WTC11 (cell line): ENCODE data around the gene OR12D1. TPM values are rescaled to one million over a fixed set of nuclear protein-coding genes. Genes with fewer than 3 reads are reported as not detected.
A peak's percentile ranks its signal among the peaks of the same experiment; 100 is the strongest.

Source experiments
- ATAC-seq: fragments of 200-7000 bp; cut with Tn5 transposase; 2 replicates; pipeline ENCODE4 v1.10.0; 2021; ENCODE audit warnings: mild to moderate bottlenecking, moderate library complexity
- Bru-seq: library from RNA; stranded (reverse); fragments of 400-500 nt; gene quantifications from one replicate; lab custom pipeline; 2021; lab: Mats Ljungman, UMichigan
- CTCF ChIA-PET: fragments of 300-600 bp; sonication (Branson Sonifier 250); formaldehyde crosslinking; loops from one replicate; lab custom pipeline; 2021; ENCODE audit warnings: antibody characterized with exemption; lab: Charles Lee
- POLR2A ChIA-PET: fragments of 350-600 bp; sonication (Branson Sonifier 250); formaldehyde crosslinking; loops from one replicate; lab custom pipeline; 2021; ENCODE audit warnings: antibody characterized with exemption; lab: Charles Lee
- DNase-seq: peaks from one replicate; pipeline ENCODE4 v3.0.0; 2021; ENCODE audit warnings: low spot score
- H3K27ac Mint-ChIP-seq: 2 replicates; pipeline ENCODE4 v1.8.0; 2021; ENCODE audit warnings: mixed read lengths
- H3K27me3 Mint-ChIP-seq: 2 replicates; pipeline ENCODE4 v1.8.0; 2021; ENCODE audit warnings: low read depth, mild to moderate bottlenecking, moderate library complexity, mixed read lengths
- H3K36me3 Mint-ChIP-seq: 2 replicates; pipeline ENCODE4 v1.8.0; 2021; ENCODE audit warnings: mixed read lengths
- H3K4me1 Mint-ChIP-seq: 2 replicates; pipeline ENCODE4 v1.8.0; 2022; ENCODE audit warnings: mixed read lengths
- H3K4me3 Mint-ChIP-seq: 2 replicates; pipeline ENCODE4 v1.8.0; 2021; ENCODE audit warnings: mild to moderate bottlenecking, moderate library complexity, mixed read lengths
- H3K9me3 Mint-ChIP-seq: 2 replicates; pipeline ENCODE4 v1.8.0; 2021; ENCODE audit warnings: mixed read lengths
- FOXK1 ChIP-seq: sonication (generic); formaldehyde crosslinking; IDR thresholded peaks from 2 replicates; pipeline ENCODE4 v1.8.0; 2022; ENCODE audit warnings: mild to moderate bottlenecking, moderate library complexity, missing genetic modification reagents
- JUN ChIP-seq: sonication (generic); formaldehyde crosslinking; IDR thresholded peaks from 2 replicates; pipeline ENCODE4 v1.8.0; 2023; ENCODE audit warnings: mild to moderate bottlenecking, missing genetic modification reagents
- KAT7 ChIP-seq: sonication (generic); formaldehyde crosslinking; IDR thresholded peaks from 2 replicates; pipeline ENCODE4 v1.8.1; 2023; ENCODE audit warnings: missing genetic modification reagents, mild to moderate bottlenecking, borderline replicate concordance
- MXD4 ChIP-seq: fragments of 250-450 bp; sonication (Bioruptor Pico); IDR thresholded peaks from 2 replicates; pipeline ENCODE4 v1.8.0; 2021; ENCODE audit warnings: mild to moderate bottlenecking, moderate library complexity, borderline replicate concordance
- MYBL2 ChIP-seq: sonication (generic); formaldehyde crosslinking; IDR thresholded peaks from 2 replicates; pipeline ENCODE4 v1.8.1; 2023; ENCODE audit warnings: mild to moderate bottlenecking, moderate library complexity, missing genetic modification reagents
- NFE2L1 ChIP-seq: sonication (generic); formaldehyde crosslinking; IDR thresholded peaks from 2 replicates; pipeline ENCODE4 v1.8.1; 2023; ENCODE audit warnings: missing genetic modification reagents
- NR2C2 ChIP-seq: sonication (generic); formaldehyde crosslinking; IDR thresholded peaks from 2 replicates; pipeline ENCODE4 v1.8.0; 2022; ENCODE audit warnings: mild to moderate bottlenecking, missing genetic modification reagents
- SMAD3 ChIP-seq: sonication (generic); formaldehyde crosslinking; IDR thresholded peaks from 2 replicates; pipeline ENCODE4 v1.8.0; 2022; ENCODE audit warnings: missing genetic modification reagents, mild to moderate bottlenecking, borderline replicate concordance
- SP1 ChIP-seq: sonication (generic); formaldehyde crosslinking; conservative IDR thresholded peaks from 2 replicates; pipeline ENCODE4 v1.8.1; 2022; ENCODE audit warnings: missing genetic modification reagents
- ZBTB21 ChIP-seq: sonication (generic); formaldehyde crosslinking; IDR thresholded peaks from 2 replicates; pipeline ENCODE4 v1.8.1; 2023; ENCODE audit warnings: mild to moderate bottlenecking, missing genetic modification reagents, borderline replicate concordance
- ZNF416 ChIP-seq: fragments of 250-450 bp; sonication (Bioruptor Pico); IDR thresholded peaks from 2 replicates; pipeline ENCODE4 v1.9.0; 2021; ENCODE audit warnings: mild to moderate bottlenecking, inconsistent platforms
- long read RNA-seq, 3 experiments: library from RNA in 1 of 3; library from capped mRNA in 1 of 3; library from polyadenylated mRNA in 1 of 3; unstranded in 2 of 3; stranded (forward) in 1 of 3; transcript quantifications; one replicate each; pipeline ENCODE4 v2.0.0, GENCODE V29; 2021
- total RNA-seq: library from RNA; stranded (reverse); gene quantifications from 3 replicates; pipeline ENCODE4 v1.2.3, GENCODE V29; 2021
- TF ChIP-seq, protein P1 (sequence below): sonication (generic); formaldehyde crosslinking; IDR thresholded peaks from 2 replicates; pipeline ENCODE4 v1.8.1; 2022; ENCODE audit warnings: missing genetic modification reagents, borderline replicate concordance
- TF ChIP-seq, protein P2 (sequence below): fragments of 250-450 bp; sonication (Bioruptor Pico); IDR thresholded peaks from 2 replicates; pipeline ENCODE4 v1.9.0; 2021; ENCODE audit warnings: moderate library complexity, mild to moderate bottlenecking, inconsistent platforms, borderline replicate concordance
- TF ChIP-seq, protein P3 (sequence below): sonication (generic); formaldehyde crosslinking; IDR thresholded peaks from 2 replicates; pipeline ENCODE4 v1.8.1; 2023; ENCODE audit warnings: mild to moderate bottlenecking, missing genetic modification reagents
- TF ChIP-seq, protein P4 (sequence below): fragments of 250-450 bp; sonication (Bioruptor Pico); IDR thresholded peaks from 2 replicates; pipeline ENCODE4 v1.9.0; 2021; ENCODE audit warnings: mild to moderate bottlenecking
- TF ChIP-seq, protein P5 (sequence below): sonication (generic); formaldehyde crosslinking; IDR thresholded peaks from 2 replicates; pipeline ENCODE4 v1.8.1; 2023; ENCODE audit warnings: mild to moderate bottlenecking, missing genetic modification reagents, moderate library complexity
- TF ChIP-seq, protein P6 (sequence below): fragments of 250-450 bp; sonication (Bioruptor Pico); conservative IDR thresholded peaks from 2 replicates; pipeline ENCODE4 v1.9.0; 2021; ENCODE audit warnings: mild to moderate bottlenecking
- TF ChIP-seq, protein P7 (sequence below): sonication (generic); formaldehyde crosslinking; IDR thresholded peaks from 2 replicates; pipeline ENCODE4 v1.8.1; 2022; ENCODE audit warnings: low read depth, missing genetic modification reagents, borderline replicate concordance
- TF ChIP-seq, protein P8 (sequence below): sonication (generic); formaldehyde crosslinking; IDR thresholded peaks from 2 replicates; pipeline ENCODE4 v1.8.1; 2023; ENCODE audit warnings: mild to moderate bottlenecking, missing genetic modification reagents, borderline replicate concordance

OR12D1 gene
- total RNA-seq (not detected in 3 replicates), Bru-seq, nascent RNA (percentile 5 among the genes with signal in this experiment)
- long read RNA-seq, experiment 1 = 0 reads
- long read RNA-seq, experiment 2 = 0 reads
- long read RNA-seq, experiment 3 = 0 reads

DNA sequence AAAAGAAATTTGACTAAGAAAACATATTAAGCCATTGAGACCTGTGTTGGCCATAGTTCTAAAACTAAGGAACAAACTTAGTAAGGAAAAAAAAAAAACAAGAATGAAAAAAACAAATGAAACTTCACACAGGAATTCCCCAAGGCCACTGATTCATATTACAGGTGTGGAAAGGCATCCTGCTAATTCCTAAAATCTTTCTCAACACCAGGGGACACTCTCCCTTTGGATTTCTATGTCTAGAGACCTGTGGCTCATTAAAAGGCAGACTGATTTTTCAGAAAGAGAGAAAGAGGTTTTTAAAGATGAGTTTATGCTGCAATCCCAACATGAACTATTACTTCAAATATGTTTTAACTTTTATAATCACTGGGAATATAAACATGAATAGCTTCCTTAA, at the start of gene OR12D1:
Gene OR12D1 (plus strand): TSS at position 341 of the 400 bp plus-strand sequence.
- peak; percentile 65; the same call in 1 of the 2 replicates for ATAC-seq
- H3K9me3 Mint-ChIP-seq = peaks cover 26% of the 10 kb centered on the region
- ChIA-PET POLR2A (no interaction called here), CTCF (interaction anchor here (0.7 to 2.8 kb wide), 2 partner anchors 175 to 265 kb away, joined by 3 to 13 read pairs; no protein-coding TSS in a partner anchor)
- H3K27ac Mint-ChIP-seq = no peak within 1 kb of the TSS
- no peak within 1 kb of the TSS for H3K4me3 Mint-ChIP-seq
- H3K27me3 Mint-ChIP-seq = no peaks in the 10 kb centered on the region; the same call in none of the 2 replicates
- H3K36me3 Mint-ChIP-seq = no peaks in the 10 kb centered on the region; the same call in 1 of the 2 replicates
- no peak for DNase-seq
- no peaks in the 10 kb centered on the region; the same call in none of the 2 replicates for H3K4me1 Mint-ChIP-seq
- TF ChIP-seq MXD4 (CRISPR knock-in tag) (no peak), NR2C2 (no peak), SMAD3 (CRISPR knock-in tag) (no peak), MYBL2 (CRISPR knock-in tag) (no peak), NFE2L1 (no peak), KAT7 (CRISPR knock-in tag) (no peak), JUN (CRISPR knock-in tag) (no peak), ZBTB21 (no peak)
- TF ChIP-seq, protein P1, sequence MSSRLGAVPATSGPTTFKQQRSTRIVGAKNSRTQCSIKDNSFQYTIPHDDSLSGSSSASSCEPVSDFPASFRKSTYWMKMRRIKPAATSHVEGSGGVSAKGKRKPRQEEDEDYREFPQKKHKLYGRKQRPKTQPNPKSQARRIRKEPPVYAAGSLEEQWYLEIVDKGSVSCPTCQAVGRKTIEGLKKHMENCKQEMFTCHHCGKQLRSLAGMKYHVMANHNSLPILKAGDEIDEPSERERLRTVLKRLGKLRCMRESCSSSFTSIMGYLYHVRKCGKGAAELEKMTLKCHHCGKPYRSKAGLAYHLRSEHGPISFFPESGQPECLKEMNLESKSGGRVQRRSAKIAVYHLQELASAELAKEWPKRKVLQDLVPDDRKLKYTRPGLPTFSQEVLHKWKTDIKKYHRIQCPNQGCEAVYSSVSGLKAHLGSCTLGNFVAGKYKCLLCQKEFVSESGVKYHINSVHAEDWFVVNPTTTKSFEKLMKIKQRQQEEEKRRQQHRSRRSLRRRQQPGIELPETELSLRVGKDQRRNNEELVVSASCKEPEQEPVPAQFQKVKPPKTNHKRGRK (CRISPR knock-in tag) = no peak
- TF ChIP-seq, protein P2, sequence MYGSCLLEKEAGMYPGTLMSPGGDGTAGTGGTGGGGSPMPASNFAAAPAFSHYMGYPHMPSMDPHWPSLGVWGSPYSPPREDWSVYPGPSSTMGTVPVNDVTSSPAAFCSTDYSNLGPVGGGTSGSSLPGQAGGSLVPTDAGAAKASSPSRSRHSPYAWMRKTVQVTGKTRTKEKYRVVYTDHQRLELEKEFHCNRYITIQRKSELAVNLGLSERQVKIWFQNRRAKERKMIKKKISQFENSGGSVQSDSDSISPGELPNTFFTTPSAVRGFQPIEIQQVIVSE (CRISPR knock-in tag) = no peak
- TF ChIP-seq, protein P3, sequence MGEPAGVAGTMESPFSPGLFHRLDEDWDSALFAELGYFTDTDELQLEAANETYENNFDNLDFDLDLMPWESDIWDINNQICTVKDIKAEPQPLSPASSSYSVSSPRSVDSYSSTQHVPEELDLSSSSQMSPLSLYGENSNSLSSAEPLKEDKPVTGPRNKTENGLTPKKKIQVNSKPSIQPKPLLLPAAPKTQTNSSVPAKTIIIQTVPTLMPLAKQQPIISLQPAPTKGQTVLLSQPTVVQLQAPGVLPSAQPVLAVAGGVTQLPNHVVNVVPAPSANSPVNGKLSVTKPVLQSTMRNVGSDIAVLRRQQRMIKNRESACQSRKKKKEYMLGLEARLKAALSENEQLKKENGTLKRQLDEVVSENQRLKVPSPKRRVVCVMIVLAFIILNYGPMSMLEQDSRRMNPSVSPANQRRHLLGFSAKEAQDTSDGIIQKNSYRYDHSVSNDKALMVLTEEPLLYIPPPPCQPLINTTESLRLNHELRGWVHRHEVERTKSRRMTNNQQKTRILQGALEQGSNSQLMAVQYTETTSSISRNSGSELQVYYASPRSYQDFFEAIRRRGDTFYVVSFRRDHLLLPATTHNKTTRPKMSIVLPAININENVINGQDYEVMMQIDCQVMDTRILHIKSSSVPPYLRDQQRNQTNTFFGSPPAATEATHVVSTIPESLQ (CRISPR knock-in tag) = no peak
- TF ChIP-seq, protein P4, sequence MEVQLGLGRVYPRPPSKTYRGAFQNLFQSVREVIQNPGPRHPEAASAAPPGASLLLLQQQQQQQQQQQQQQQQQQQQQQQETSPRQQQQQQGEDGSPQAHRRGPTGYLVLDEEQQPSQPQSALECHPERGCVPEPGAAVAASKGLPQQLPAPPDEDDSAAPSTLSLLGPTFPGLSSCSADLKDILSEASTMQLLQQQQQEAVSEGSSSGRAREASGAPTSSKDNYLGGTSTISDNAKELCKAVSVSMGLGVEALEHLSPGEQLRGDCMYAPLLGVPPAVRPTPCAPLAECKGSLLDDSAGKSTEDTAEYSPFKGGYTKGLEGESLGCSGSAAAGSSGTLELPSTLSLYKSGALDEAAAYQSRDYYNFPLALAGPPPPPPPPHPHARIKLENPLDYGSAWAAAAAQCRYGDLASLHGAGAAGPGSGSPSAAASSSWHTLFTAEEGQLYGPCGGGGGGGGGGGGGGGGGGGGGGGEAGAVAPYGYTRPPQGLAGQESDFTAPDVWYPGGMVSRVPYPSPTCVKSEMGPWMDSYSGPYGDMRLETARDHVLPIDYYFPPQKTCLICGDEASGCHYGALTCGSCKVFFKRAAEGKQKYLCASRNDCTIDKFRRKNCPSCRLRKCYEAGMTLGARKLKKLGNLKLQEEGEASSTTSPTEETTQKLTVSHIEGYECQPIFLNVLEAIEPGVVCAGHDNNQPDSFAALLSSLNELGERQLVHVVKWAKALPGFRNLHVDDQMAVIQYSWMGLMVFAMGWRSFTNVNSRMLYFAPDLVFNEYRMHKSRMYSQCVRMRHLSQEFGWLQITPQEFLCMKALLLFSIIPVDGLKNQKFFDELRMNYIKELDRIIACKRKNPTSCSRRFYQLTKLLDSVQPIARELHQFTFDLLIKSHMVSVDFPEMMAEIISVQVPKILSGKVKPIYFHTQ (CRISPR knock-in tag) = no peak
- TF ChIP-seq, protein P5, sequence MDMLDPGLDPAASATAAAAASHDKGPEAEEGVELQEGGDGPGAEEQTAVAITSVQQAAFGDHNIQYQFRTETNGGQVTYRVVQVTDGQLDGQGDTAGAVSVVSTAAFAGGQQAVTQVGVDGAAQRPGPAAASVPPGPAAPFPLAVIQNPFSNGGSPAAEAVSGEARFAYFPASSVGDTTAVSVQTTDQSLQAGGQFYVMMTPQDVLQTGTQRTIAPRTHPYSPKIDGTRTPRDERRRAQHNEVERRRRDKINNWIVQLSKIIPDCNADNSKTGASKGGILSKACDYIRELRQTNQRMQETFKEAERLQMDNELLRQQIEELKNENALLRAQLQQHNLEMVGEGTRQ = no peak
- TF ChIP-seq, protein P6, sequence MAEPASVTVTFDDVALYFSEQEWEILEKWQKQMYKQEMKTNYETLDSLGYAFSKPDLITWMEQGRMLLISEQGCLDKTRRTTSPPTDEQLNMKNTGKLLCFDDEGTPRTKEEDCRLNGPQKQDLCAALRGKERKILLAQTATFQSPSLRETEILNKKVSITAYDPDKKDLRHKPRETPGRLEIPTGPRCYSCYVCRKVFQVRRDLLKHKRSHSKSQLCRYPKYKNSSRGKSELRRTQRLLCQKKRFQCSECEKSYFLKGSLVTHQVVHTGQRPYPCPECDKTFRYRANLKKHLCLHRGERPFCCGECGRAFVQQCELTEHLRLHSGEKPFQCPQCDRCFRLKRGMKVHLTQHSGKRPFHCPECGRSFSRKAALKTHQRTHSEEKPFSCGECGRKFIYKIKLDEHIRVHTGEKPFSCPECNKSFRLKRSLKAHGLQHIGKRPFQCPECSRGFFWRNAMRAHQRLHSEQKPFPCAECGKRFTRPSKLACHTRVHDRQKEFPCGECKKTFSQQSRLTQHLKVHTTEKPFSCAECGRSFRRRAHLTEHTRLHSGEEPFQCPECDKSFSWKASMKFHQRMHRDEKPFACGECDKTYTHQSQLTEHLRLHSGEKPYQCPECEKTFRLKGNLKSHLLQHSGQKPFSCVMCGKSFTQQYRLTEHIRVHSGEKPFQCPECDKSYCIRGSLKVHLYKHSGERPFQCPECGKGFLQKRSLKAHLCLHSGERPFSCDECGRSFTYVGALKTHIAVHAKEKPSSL = no peak

DNA sequence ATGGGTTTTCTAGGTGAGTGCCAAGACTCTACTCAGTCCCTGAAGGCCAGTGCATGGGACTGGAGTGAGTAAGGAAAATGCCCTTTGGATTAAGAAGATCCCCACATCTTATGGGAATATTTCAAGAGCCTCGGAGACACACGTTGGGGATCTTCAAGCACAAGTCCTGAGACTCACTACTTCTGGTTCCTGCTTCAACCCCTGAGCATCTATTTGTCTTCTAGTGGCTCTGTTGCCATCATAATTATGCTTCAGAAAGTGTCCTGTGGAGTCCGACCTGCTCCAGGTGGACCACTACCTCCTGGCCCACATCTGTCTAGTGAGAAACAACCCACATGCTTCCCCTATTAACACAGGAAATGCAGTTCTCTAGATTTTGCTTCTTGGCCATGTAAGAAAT, 46.0 kb upstream of the OR12D1 start, which contains the start of gene OR5V1:
Gene OR5V1 (minus strand): TSS at position 101 of the 400 bp plus-strand sequence. CDS start 12,670 bp downstream, outside the sequence.
- ChIA-PET CTCF (interaction anchor here (1.5 kb wide), 1 partner anchor 220 kb away, joined by 3 read pairs; no protein-coding TSS in a partner anchor), POLR2A (no interaction called here)
- Mint-ChIP-seq H3K4me3 (no peak within 1 kb of the TSS), H3K4me1 (no peaks in the 10 kb centered on the region), H3K36me3 (no peaks in the 10 kb centered on the region), H3K27me3 (no peaks in the 10 kb centered on the region), H3K27ac (no peak within 1 kb of the TSS), H3K9me3 (peaks cover 11% of the 10 kb centered on the region)
- ATAC-seq (no peak), DNase-seq (no peak)
- TF ChIP-seq, protein P7, sequence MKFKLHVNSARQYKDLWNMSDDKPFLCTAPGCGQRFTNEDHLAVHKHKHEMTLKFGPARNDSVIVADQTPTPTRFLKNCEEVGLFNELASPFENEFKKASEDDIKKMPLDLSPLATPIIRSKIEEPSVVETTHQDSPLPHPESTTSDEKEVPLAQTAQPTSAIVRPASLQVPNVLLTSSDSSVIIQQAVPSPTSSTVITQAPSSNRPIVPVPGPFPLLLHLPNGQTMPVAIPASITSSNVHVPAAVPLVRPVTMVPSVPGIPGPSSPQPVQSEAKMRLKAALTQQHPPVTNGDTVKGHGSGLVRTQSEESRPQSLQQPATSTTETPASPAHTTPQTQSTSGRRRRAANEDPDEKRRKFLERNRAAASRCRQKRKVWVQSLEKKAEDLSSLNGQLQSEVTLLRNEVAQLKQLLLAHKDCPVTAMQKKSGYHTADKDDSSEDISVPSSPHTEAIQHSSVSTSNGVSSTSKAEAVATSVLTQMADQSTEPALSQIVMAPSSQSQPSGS (CRISPR knock-in tag) = no peak
- TF ChIP-seq, protein P8, sequence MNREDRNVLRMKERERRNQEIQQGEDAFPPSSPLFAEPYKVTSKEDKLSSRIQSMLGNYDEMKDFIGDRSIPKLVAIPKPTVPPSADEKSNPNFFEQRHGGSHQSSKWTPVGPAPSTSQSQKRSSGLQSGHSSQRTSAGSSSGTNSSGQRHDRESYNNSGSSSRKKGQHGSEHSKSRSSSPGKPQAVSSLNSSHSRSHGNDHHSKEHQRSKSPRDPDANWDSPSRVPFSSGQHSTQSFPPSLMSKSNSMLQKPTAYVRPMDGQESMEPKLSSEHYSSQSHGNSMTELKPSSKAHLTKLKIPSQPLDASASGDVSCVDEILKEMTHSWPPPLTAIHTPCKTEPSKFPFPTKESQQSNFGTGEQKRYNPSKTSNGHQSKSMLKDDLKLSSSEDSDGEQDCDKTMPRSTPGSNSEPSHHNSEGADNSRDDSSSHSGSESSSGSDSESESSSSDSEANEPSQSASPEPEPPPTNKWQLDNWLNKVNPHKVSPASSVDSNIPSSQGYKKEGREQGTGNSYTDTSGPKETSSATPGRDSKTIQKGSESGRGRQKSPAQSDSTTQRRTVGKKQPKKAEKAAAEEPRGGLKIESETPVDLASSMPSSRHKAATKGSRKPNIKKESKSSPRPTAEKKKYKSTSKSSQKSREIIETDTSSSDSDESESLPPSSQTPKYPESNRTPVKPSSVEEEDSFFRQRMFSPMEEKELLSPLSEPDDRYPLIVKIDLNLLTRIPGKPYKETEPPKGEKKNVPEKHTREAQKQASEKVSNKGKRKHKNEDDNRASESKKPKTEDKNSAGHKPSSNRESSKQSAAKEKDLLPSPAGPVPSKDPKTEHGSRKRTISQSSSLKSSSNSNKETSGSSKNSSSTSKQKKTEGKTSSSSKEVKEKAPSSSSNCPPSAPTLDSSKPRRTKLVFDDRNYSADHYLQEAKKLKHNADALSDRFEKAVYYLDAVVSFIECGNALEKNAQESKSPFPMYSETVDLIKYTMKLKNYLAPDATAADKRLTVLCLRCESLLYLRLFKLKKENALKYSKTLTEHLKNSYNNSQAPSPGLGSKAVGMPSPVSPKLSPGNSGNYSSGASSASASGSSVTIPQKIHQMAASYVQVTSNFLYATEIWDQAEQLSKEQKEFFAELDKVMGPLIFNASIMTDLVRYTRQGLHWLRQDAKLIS (CRISPR knock-in tag) = no peak
- no peak for TF ChIP-seq ZNF416
- no peak for TF ChIP-seq SP1 (CRISPR knock-in tag)
- TF ChIP-seq FOXK1 (CRISPR knock-in tag) = no peak
